HCT116 (cell line): ENCODE data around the gene ARHGEF40. TPM values are rescaled to one million over a fixed set of nuclear protein-coding genes. Genes with fewer than 3 reads are reported as not detected.

Experiments
- ATAC-seq: fragments of 200-7000 bp; cut with Tn5 transposase; 2 replicates; pipeline ENCODE4 v1.9.1; 2020; ENCODE audit warnings: mild to moderate bottlenecking, moderate library complexity
- BruUV-seq: library from RNA; stranded (reverse); fragments of 400-500 nt; replicated peaks from 2 replicates; lab custom pipeline; 2021; lab: Mats Ljungman, UMichigan
- CTCF ChIA-PET: fragments of 300-600 bp; sonication (Branson Sonifier 250); formaldehyde crosslinking; loops from one replicate; lab custom pipeline; 2021; ENCODE audit warnings: antibody characterized with exemption; lab: Charles Lee
- POLR2A ChIA-PET: fragments of 300-600, 350-600 bp; sonication (Branson Sonifier 250); formaldehyde crosslinking; loops from one replicate; lab custom pipeline; 2021; ENCODE audit warnings: antibody characterized with exemption; lab: Charles Lee
- RAD21 ChIA-PET, 2 experiments: fragments of 300-600 bp; sonication (Branson Sonifier 250); formaldehyde crosslinking; loops; one replicate each; lab custom pipeline; 2023; ENCODE audit warnings: low total read pairs in 2 of 2; ENCODE audit not compliant: uncharacterized antibody in 2 of 2, unreplicated experiment in 2 of 2, low non-redundant PET in 1 of 2; lab: Charles Lee
- DNase-seq: peaks from one replicate; pipeline ENCODE4 v3.0.0-alpha.2; 2010; ENCODE audit warnings: low read depth, low spot score
- H2AFZ ChIP-seq: fragments of 200-600 bp; shearing (Covaris generic), sonication (generic); 2 replicates; pipeline ENCODE4 v1.6.1; 2017; ENCODE audit warnings: low read depth, mixed run types, mixed read lengths, antibody characterized with exemption, low read length; ENCODE audit not compliant: poor library complexity, severe bottlenecking
- H3K27ac ChIP-seq: 2 replicates; pipeline ENCODE4 v1.5.1; 2012; ENCODE audit warnings: low read depth, low read length
- H3K27me3 ChIP-seq: fragments of 200-600 bp; sonication (generic); 2 replicates; pipeline ENCODE4 v1.6.1; 2016; ENCODE audit warnings: mixed run types, low read length, mixed read lengths; ENCODE audit not compliant: insufficient read depth
- H3K36me3 ChIP-seq, 2 experiments: fragments of 200-500 bp in 1 of 2; fragments of 200-600 bp in 1 of 2; sonication (Bioruptor generic) in 1 of 2; sonication (generic) in 1 of 2; 2 replicates each; pipeline versions ENCODE4 v1.5.1 to v1.6.1; 2014 to 2016; ENCODE audit warnings: low read length in 2 of 2, inconsistent platforms in 1 of 2, mixed read lengths in 1 of 2, mixed run types in 1 of 2; ENCODE audit not compliant: insufficient read depth in 2 of 2, control insufficient read depth in 1 of 2
- H3K4me1 ChIP-seq, 2 experiments: fragments of 200-600 bp in 1 of 2; sonication (generic) in 1 of 2; 2 replicates each; pipeline versions ENCODE4 v1.5.1 to v1.6.1; 2012 to 2017; ENCODE audit warnings: low read length in 2 of 2, inconsistent platforms in 1 of 2, mild to moderate bottlenecking in 1 of 2, mixed read lengths in 1 of 2, mixed run types in 1 of 2, moderate library complexity in 1 of 2; ENCODE audit not compliant: insufficient read depth in 2 of 2, control insufficient read depth in 1 of 2
- H3K4me2 ChIP-seq: fragments of 200-600 bp; sonication (generic); 2 replicates; pipeline ENCODE4 v1.6.1; 2017; ENCODE audit warnings: mixed run types, low read length, mixed read lengths
- H3K4me3 ChIP-seq, 2 experiments: fragments of 200-600 bp in 1 of 2; sonication (generic) in 1 of 2; replicated peaks in 1 of 2; 2 replicates each; pipeline ENCODE4 v1.5.1; 2011 to 2016; ENCODE audit warnings: low read length in 2 of 2, control low read depth in 1 of 2, low read depth in 1 of 2, mild to moderate bottlenecking in 1 of 2, mixed read lengths in 1 of 2, mixed run types in 1 of 2
- H3K79me2 ChIP-seq: fragments of 200-600 bp; sonication (generic); 2 replicates; pipeline ENCODE4 v1.6.1; 2017; ENCODE audit warnings: mild to moderate bottlenecking, mixed run types, low read length, moderate library complexity, mixed read lengths; ENCODE audit not compliant: insufficient read depth
- H3K9ac ChIP-seq: fragments of 200-600 bp; sonication (generic); 2 replicates; pipeline ENCODE4 v1.6.1; 2016; ENCODE audit warnings: low read length, mixed read lengths
- H3K9me2 ChIP-seq: fragments of 200-600 bp; sonication (generic), shearing (Covaris generic); 2 replicates; pipeline ENCODE4 v1.6.1; 2017; ENCODE audit warnings: mixed run types, mild to moderate bottlenecking, moderate library complexity; ENCODE audit not compliant: insufficient read depth
- H3K9me3 ChIP-seq, 2 experiments: fragments of 200-500 bp in 1 of 2; fragments of 200-600 bp in 1 of 2; sonication (Bioruptor generic) in 1 of 2; sonication (generic) in 1 of 2; 2 replicates each; pipeline ENCODE4 v1.6.1; 2014 to 2017; ENCODE audit warnings: low read length in 2 of 2, mixed read lengths in 2 of 2, inconsistent platforms in 1 of 2, low read depth in 1 of 2, mild to moderate bottlenecking in 1 of 2, mixed run types in 1 of 2, moderate library complexity in 1 of 2; ENCODE audit not compliant: control insufficient read depth in 1 of 2, insufficient read depth in 1 of 2
- H4K20me1 ChIP-seq: fragments of 200-600 bp; sonication (generic), shearing (Covaris generic); 2 replicates; pipeline ENCODE4 v1.6.1; 2017; ENCODE audit warnings: mixed run types, mild to moderate bottlenecking, moderate library complexity; ENCODE audit not compliant: insufficient read depth
- ATF3 ChIP-seq: IDR thresholded peaks from 2 replicates; pipeline ENCODE4 v1.6.1; 2012
- CBX3 ChIP-seq: IDR thresholded peaks from 2 replicates; pipeline ENCODE4 v1.6.1; 2012; ENCODE audit warnings: low read depth
- CEBPB ChIP-seq: IDR thresholded peaks from 2 replicates; pipeline ENCODE4 v1.6.1; 2012; ENCODE audit warnings: low read depth
- EGR1 ChIP-seq: IDR thresholded peaks from 2 replicates; pipeline ENCODE4 v1.6.1; 2012; ENCODE audit warnings: low read depth
- ELF1 ChIP-seq: IDR thresholded peaks from 2 replicates; pipeline ENCODE4 v1.6.1; 2012; ENCODE audit warnings: low read depth, borderline replicate concordance
- EZH2 ChIP-seq: fragments of 200-600 bp; sonication (generic); IDR thresholded peaks from 2 replicates; pipeline ENCODE4 v1.6.1; 2017; ENCODE audit warnings: antibody characterized with exemption, mixed run types
- EZH2phosphoT487 ChIP-seq: fragments of 200-600 bp; IDR thresholded peaks from 2 replicates; pipeline ENCODE4 v1.6.1; 2018; ENCODE audit warnings: antibody characterized with exemption, borderline replicate concordance
- FOSL1 ChIP-seq: IDR thresholded peaks from 2 replicates; pipeline ENCODE4 v1.6.1; 2012; ENCODE audit warnings: low read depth
- POLR2A ChIP-seq: IDR thresholded peaks from 2 replicates; pipeline ENCODE4 v1.7.0; 2011; ENCODE audit warnings: borderline replicate concordance; ENCODE audit not compliant: insufficient read depth, insufficient read length; ENCODE audit errors: extremely low read depth
- POLR2AphosphoS5 ChIP-seq: IDR thresholded peaks from 2 replicates; pipeline ENCODE4 v1.6.1; 2011; ENCODE audit warnings: mild to moderate bottlenecking, low read depth, low read length, moderate library complexity
- RAD21 ChIP-seq: IDR thresholded peaks from 2 replicates; pipeline ENCODE4 v1.6.1; 2012; ENCODE audit warnings: low read depth, mild to moderate bottlenecking
- SIN3A ChIP-seq: IDR thresholded peaks from 2 replicates; pipeline ENCODE4 v1.6.1; 2012; ENCODE audit warnings: low read depth
- SP1 ChIP-seq: IDR thresholded peaks from 2 replicates; pipeline ENCODE4 v1.6.1; 2012; ENCODE audit warnings: low read depth
- TCF7L2 ChIP-seq: IDR thresholded peaks from 2 replicates; pipeline ENCODE4 v1.7.0; 2011; ENCODE audit warnings: borderline replicate concordance, inconsistent platforms; ENCODE audit not compliant: insufficient read depth, insufficient read length; ENCODE audit errors: extremely low read depth
- ZBTB33 ChIP-seq: IDR thresholded peaks from 2 replicates; pipeline ENCODE4 v1.6.1; 2011; ENCODE audit warnings: mild to moderate bottlenecking, low read length, moderate library complexity; ENCODE audit not compliant: insufficient replicate concordance; ENCODE audit errors: extremely low read depth
- ZFX ChIP-seq: fragments of 450-650 bp; IDR thresholded peaks from 2 replicates; pipeline ENCODE4 v1.6.1; 2017
- ZNF274 ChIP-seq: fragments of 200-500 bp; sonication (Bioruptor generic); IDR thresholded peaks from 2 replicates; pipeline ENCODE4 v1.6.1; 2014; ENCODE audit warnings: mild to moderate bottlenecking, low read depth, low read length, inconsistent platforms
- intact Hi-C: fragments of 100-400 bp; cut with micrococcal nuclease; formaldehyde crosslinking; loops from 2 replicates; pipeline ENCODE4 v1.10.0; 2022
- total RNA-seq: library from RNA; stranded (reverse); gene quantifications from one replicate; pipeline ENCODE4 v1.2.1, GENCODE V29; 2021; ENCODE audit not compliant: unreplicated experiment
- TF ChIP-seq, protein P1 (sequence below), 3 experiments: fragments of 200-600 bp in 1 of 3; sonication (generic) in 1 of 3; IDR thresholded peaks in 2 of 3; conservative IDR thresholded peaks in 1 of 3; 2 replicates each; pipeline ENCODE4 v1.5.1; 2012 to 2017; ENCODE audit warnings: low read depth in 2 of 3, low read length in 2 of 3, antibody characterized with exemption in 1 of 3, borderline replicate concordance in 1 of 3, control low read depth in 1 of 3, mild to moderate bottlenecking in 1 of 3, mixed read lengths in 1 of 3, mixed run types in 1 of 3, moderate library complexity in 1 of 3; ENCODE audit not compliant: insufficient read depth in 1 of 3
- TF ChIP-seq, protein P2 (sequence below): IDR thresholded peaks from 2 replicates; pipeline ENCODE4 v1.6.1; 2012; ENCODE audit warnings: low read depth
- TF ChIP-seq, protein P3 (sequence below): IDR thresholded peaks from 2 replicates; pipeline ENCODE4 v1.6.1; 2012

The ARHGEF40 gene
- total RNA-seq, 1 experiment from 2014 or later, result 6.3 TPM

DNA sequence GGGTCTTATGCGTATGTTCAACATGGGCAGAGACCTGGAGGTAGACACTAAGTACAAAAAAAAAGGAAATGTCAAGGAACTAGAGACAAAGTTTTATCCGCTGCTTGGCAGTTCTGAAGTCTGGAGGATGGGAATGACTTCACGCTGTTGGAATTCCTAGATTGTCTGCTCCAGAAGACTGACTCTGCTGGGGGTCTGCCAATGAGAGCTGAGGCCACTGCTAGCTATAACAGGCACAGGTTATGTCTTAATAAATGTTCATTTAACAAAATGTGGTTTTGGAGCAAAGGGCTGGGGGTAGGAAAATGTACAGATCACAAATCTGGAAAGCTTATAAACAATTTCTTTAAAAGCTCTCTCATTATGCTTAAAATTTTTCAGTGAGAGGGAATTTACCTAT, 6.6 kb upstream of the ARHGEF40 start:
- no peak for ATAC-seq
- TF ChIP-seq CEBPB, result no peak
- no peak for TF ChIP-seq ZFX
- no peak for TF ChIP-seq EGR1
- TF ChIP-seq EZH2phosphoT487, result no peak
- TF ChIP-seq TCF7L2, result no peak
- TF ChIP-seq, protein P1, sequence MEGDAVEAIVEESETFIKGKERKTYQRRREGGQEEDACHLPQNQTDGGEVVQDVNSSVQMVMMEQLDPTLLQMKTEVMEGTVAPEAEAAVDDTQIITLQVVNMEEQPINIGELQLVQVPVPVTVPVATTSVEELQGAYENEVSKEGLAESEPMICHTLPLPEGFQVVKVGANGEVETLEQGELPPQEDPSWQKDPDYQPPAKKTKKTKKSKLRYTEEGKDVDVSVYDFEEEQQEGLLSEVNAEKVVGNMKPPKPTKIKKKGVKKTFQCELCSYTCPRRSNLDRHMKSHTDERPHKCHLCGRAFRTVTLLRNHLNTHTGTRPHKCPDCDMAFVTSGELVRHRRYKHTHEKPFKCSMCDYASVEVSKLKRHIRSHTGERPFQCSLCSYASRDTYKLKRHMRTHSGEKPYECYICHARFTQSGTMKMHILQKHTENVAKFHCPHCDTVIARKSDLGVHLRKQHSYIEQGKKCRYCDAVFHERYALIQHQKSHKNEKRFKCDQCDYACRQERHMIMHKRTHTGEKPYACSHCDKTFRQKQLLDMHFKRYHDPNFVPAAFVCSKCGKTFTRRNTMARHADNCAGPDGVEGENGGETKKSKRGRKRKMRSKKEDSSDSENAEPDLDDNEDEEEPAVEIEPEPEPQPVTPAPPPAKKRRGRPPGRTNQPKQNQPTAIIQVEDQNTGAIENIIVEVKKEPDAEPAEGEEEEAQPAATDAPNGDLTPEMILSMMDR (IDR thresholded peaks at IDR 0.05 in 2 of 3, conservative IDR thresholded peaks at IDR 0.05 in 1 of 3; ENCODE audit: borderline replicate concordance in 1 of 3, insufficient read depth in 1 of 3, low read depth in 2 of 3, low read length in 2 of 3), result no peak
- TF ChIP-seq CBX3, result no peak
- no peak for TF ChIP-seq RAD21
- no peak for TF ChIP-seq POLR2A
- TF ChIP-seq FOSL1, result no peak
- TF ChIP-seq ELF1, result no peak
- TF ChIP-seq POLR2AphosphoS5, result no peak
- TF ChIP-seq, protein P2, sequence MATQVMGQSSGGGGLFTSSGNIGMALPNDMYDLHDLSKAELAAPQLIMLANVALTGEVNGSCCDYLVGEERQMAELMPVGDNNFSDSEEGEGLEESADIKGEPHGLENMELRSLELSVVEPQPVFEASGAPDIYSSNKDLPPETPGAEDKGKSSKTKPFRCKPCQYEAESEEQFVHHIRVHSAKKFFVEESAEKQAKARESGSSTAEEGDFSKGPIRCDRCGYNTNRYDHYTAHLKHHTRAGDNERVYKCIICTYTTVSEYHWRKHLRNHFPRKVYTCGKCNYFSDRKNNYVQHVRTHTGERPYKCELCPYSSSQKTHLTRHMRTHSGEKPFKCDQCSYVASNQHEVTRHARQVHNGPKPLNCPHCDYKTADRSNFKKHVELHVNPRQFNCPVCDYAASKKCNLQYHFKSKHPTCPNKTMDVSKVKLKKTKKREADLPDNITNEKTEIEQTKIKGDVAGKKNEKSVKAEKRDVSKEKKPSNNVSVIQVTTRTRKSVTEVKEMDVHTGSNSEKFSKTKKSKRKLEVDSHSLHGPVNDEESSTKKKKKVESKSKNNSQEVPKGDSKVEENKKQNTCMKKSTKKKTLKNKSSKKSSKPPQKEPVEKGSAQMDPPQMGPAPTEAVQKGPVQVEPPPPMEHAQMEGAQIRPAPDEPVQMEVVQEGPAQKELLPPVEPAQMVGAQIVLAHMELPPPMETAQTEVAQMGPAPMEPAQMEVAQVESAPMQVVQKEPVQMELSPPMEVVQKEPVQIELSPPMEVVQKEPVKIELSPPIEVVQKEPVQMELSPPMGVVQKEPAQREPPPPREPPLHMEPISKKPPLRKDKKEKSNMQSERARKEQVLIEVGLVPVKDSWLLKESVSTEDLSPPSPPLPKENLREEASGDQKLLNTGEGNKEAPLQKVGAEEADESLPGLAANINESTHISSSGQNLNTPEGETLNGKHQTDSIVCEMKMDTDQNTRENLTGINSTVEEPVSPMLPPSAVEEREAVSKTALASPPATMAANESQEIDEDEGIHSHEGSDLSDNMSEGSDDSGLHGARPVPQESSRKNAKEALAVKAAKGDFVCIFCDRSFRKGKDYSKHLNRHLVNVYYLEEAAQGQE, result no peak
- no peak for TF ChIP-seq SIN3A
- TF ChIP-seq, protein P3, sequence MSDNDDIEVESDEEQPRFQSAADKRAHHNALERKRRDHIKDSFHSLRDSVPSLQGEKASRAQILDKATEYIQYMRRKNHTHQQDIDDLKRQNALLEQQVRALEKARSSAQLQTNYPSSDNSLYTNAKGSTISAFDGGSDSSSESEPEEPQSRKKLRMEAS, result no peak
- TF ChIP-seq ATF3, result no peak
- no peak for TF ChIP-seq SP1
- TF ChIP-seq ZBTB33, result no peak
- TF ChIP-seq EZH2, result no peak
- TF ChIP-seq ZNF274, result no peak
- CTCF ChIA-PET, result interaction anchor here (0.8 kb wide), 1 partner anchor 49 kb away, joined by 4 read pairs; no protein-coding TSS in a partner anchor
- H3K4me3 ChIP-seq, result no peak overlapping the region
- H3K9ac ChIP-seq, result no peak overlapping the region
- H3K9me2 ChIP-seq, result no peaks in the 10 kb centered on the region
- no peaks in the 10 kb centered on the region for H3K9me3 ChIP-seq
- no TSS peak for BruUV-seq
- no peak for DNase-seq
- RAD21 ChIA-PET, result no interaction called here
- H3K27me3 ChIP-seq, result peaks cover 5% of the 10 kb centered on the region
- H3K4me2 ChIP-seq, result no peak overlapping the region
- H2AFZ ChIP-seq, result no peak overlapping the region
- no peaks in the 10 kb centered on the region for H4K20me1 ChIP-seq
- H3K4me1 ChIP-seq, result peaks cover 0 to 2% of the 10 kb centered on the region in 2 experiments; a peak in 1 of 4 replicates
- no peaks in the 10 kb centered on the region for H3K36me3 ChIP-seq
- intact Hi-C loops, result no loop called here
- POLR2A ChIA-PET, result no interaction called here
- H3K27ac ChIP-seq, result no peak overlapping the region
- H3K79me2 ChIP-seq, result no peaks in the 10 kb centered on the region
